H9 (cell line): Measurements from ENCODE around the gene AGXT. TPM values are rescaled to one million over a fixed set of nuclear protein-coding genes. Genes with fewer than 3 reads are reported as not detected.

Experiments used
- DNase-seq: peaks from one replicate; pipeline ENCODE4 v3.0.0-alpha.2; 2017
- H2AFZ ChIP-seq: one replicate; pipeline ENCODE4 v1.6.1; 2013; ENCODE audit warnings: mild to moderate bottlenecking, low read length, control low read depth, moderate library complexity
- H2AK5ac ChIP-seq: 2 replicates; pipeline ENCODE4 v1.6.1; 2013; ENCODE audit warnings: low read length, control low read depth, mixed read lengths; ENCODE audit not compliant: insufficient read length
- H2BK120ac ChIP-seq: one replicate; pipeline ENCODE4 v1.6.1; 2013; ENCODE audit warnings: low read depth, mild to moderate bottlenecking, low read length, control low read depth, inconsistent platforms; ENCODE audit not compliant: poor library complexity, severe bottlenecking
- H2BK12ac ChIP-seq: 2 replicates; pipeline ENCODE4 v1.6.1; 2013; ENCODE audit warnings: low read length, control low read depth, mixed read lengths, low read depth; ENCODE audit not compliant: insufficient read length
- H2BK15ac ChIP-seq: 2 replicates; pipeline ENCODE4 v1.6.1; 2013; ENCODE audit warnings: low read depth, low read length, control low read depth
- H2BK20ac ChIP-seq: one replicate; pipeline ENCODE4 v1.6.1; 2013; ENCODE audit warnings: low read depth, mild to moderate bottlenecking, low read length, control low read depth, inconsistent platforms; ENCODE audit not compliant: poor library complexity, severe bottlenecking
- H2BK5ac ChIP-seq: 2 replicates; pipeline ENCODE4 v1.6.1; 2013; ENCODE audit warnings: low read length, control low read depth, mixed read lengths; ENCODE audit not compliant: insufficient read length
- H3K14ac ChIP-seq: 2 replicates; pipeline ENCODE4 v1.6.1; 2013; ENCODE audit warnings: low read length, control low read depth; ENCODE audit not compliant: insufficient read depth
- H3K18ac ChIP-seq: 2 replicates; pipeline ENCODE4 v1.6.1; 2013; ENCODE audit warnings: low read depth, mild to moderate bottlenecking, mixed read lengths, low read length, control low read depth; ENCODE audit not compliant: insufficient read length
- H3K23ac ChIP-seq: 2 replicates; pipeline ENCODE4 v1.6.1; 2013; ENCODE audit warnings: low read length, control low read depth, mixed read lengths, low read depth; ENCODE audit not compliant: insufficient read length
- H3K23me2 ChIP-seq: 2 replicates; pipeline ENCODE4 v1.6.1; 2013; ENCODE audit warnings: low read depth, mild to moderate bottlenecking, mixed read lengths, low read length, control low read depth; ENCODE audit not compliant: insufficient read length, poor library complexity, severe bottlenecking
- H3K27ac ChIP-seq: 2 replicates; pipeline ENCODE4 v1.5.1; 2013; ENCODE audit warnings: low read length, control low read depth, mixed read lengths, low read depth; ENCODE audit not compliant: insufficient read length
- H3K27me3 ChIP-seq: 2 replicates; pipeline ENCODE4 v1.6.1; 2013; ENCODE audit warnings: low read length, control low read depth, inconsistent platforms; ENCODE audit not compliant: insufficient read depth
- H3K4ac ChIP-seq: 2 replicates; pipeline ENCODE4 v1.6.1; 2013; ENCODE audit warnings: low read depth, mild to moderate bottlenecking, control low read depth, inconsistent platforms, low read length, moderate library complexity
- H3K4me1 ChIP-seq: 2 replicates; pipeline ENCODE4 v1.6.1; 2013; ENCODE audit warnings: low read length, control low read depth, inconsistent platforms; ENCODE audit not compliant: insufficient read depth
- H3K4me2 ChIP-seq: 2 replicates; pipeline ENCODE4 v1.6.1; 2013; ENCODE audit warnings: low read length, control low read depth, mixed read lengths; ENCODE audit not compliant: insufficient read length, insufficient read depth
- H3K56ac ChIP-seq: 2 replicates; pipeline ENCODE4 v1.6.1; 2013; ENCODE audit warnings: low read depth, mild to moderate bottlenecking, mixed read lengths, low read length, control low read depth; ENCODE audit not compliant: insufficient read length
- H3K79me1 ChIP-seq: 2 replicates; pipeline ENCODE4 v1.6.1; 2013; ENCODE audit warnings: low read depth, mild to moderate bottlenecking, moderate library complexity, low read length, control low read depth, inconsistent platforms; ENCODE audit not compliant: insufficient read depth, poor library complexity, severe bottlenecking
- H3K79me2 ChIP-seq: 2 replicates; pipeline ENCODE4 v1.6.1; 2013; ENCODE audit warnings: low read length, control low read depth, inconsistent platforms; ENCODE audit not compliant: insufficient read depth
- H3K9ac ChIP-seq: 2 replicates; pipeline ENCODE4 v1.6.1; 2013; ENCODE audit warnings: low read length, control low read depth, mixed read lengths; ENCODE audit not compliant: insufficient read length; ENCODE audit errors: extremely low read depth
- H3K9me3 ChIP-seq: one replicate; pipeline ENCODE4 v1.6.1; 2013; ENCODE audit warnings: low read depth, low read length, inconsistent platforms; ENCODE audit not compliant: control insufficient read depth
- H3T11ph ChIP-seq: one replicate; pipeline ENCODE4 v1.6.1; 2013; ENCODE audit warnings: mild to moderate bottlenecking, low read length, control low read depth, inconsistent platforms
- H4K20me1 ChIP-seq: one replicate; pipeline ENCODE4 v1.6.1; 2013; ENCODE audit not compliant: control insufficient read depth, insufficient read length, insufficient read depth
- H4K5ac ChIP-seq: 2 replicates; pipeline ENCODE4 v1.6.1; 2013; ENCODE audit warnings: low read depth, mild to moderate bottlenecking, mixed read lengths, low read length, control low read depth; ENCODE audit not compliant: insufficient read length
- H4K8ac ChIP-seq: replicated peaks from 2 replicates; pipeline ENCODE4 v1.6.1; 2013; ENCODE audit warnings: low read length, control low read depth, mixed read lengths, low read depth; ENCODE audit not compliant: insufficient read length
- H4K91ac ChIP-seq: 2 replicates; pipeline ENCODE4 v1.6.1; 2013; ENCODE audit warnings: low read depth, mild to moderate bottlenecking, moderate library complexity, mixed read lengths, low read length, control low read depth; ENCODE audit not compliant: insufficient read length
- H3K27ac Mint-ChIP-seq, 3 experiments: 2 replicates in 2 of 3; 3 replicates in 1 of 3; pipeline ENCODE4 v1.8.0; 2020 to 2021; ENCODE audit warnings: mixed read lengths in 3 of 3, mild to moderate bottlenecking in 1 of 3, moderate library complexity in 1 of 3
- H3K27me3 Mint-ChIP-seq: 2 replicates; pipeline ENCODE4 v1.8.0; 2021; ENCODE audit warnings: low read depth, mild to moderate bottlenecking, moderate library complexity, mixed read lengths
- H3K36me3 Mint-ChIP-seq, 3 experiments: 2 replicates in 2 of 3; 3 replicates in 1 of 3; pipeline ENCODE4 v1.8.0; 2020 to 2021; ENCODE audit warnings: low read depth in 3 of 3, mixed read lengths in 3 of 3; ENCODE audit not compliant: insufficient read depth in 1 of 3
- H3K4me1 Mint-ChIP-seq, 2 experiments: 2 replicates each; pipeline ENCODE4 v1.8.0; 2020; ENCODE audit warnings: mixed read lengths in 2 of 2
- H3K4me3 Mint-ChIP-seq, 2 experiments: 2 replicates in 1 of 2; 3 replicates in 1 of 2; pipeline ENCODE4 v1.8.0; 2020 to 2021; ENCODE audit warnings: mild to moderate bottlenecking in 2 of 2, mixed read lengths in 2 of 2, moderate library complexity in 1 of 2
- H3K9me3 Mint-ChIP-seq, 2 experiments: 2 replicates in 1 of 2; 3 replicates in 1 of 2; pipeline ENCODE4 v1.8.0; 2020; ENCODE audit warnings: mild to moderate bottlenecking in 2 of 2, mixed read lengths in 2 of 2, moderate library complexity in 1 of 2
- WGBS: extraction: QIAGEN DNeasy Blood & Tissue Kit; methylation state at CpG from one replicate; pipeline ENCODE4 v1.1.7; 2013; ENCODE audit warnings: missing lambda C conversion rate, low lambda C conversion rate, mixed read lengths; ENCODE audit not compliant: insufficient read length; ENCODE audit errors: extremely low coverage; 5-methylcytosine and 5-hydroxymethylcytosine counted together
- total RNA-seq: library from RNA; stranded (reverse); gene quantifications from 2 replicates; pipeline ENCODE4 v1.2.1, GENCODE V29; 2021
- TF ChIP-seq, protein P1 (sequence below): fragments of 200-600 bp; sonication (generic); conservative IDR thresholded peaks from 3 replicates; pipeline ENCODE4 v1.8.0; 2021; ENCODE audit warnings: antibody characterized with exemption, mild to moderate bottlenecking

The AGXT gene
- total RNA-seq, 1 experiment from 2014 or later = not detected

DNA sequence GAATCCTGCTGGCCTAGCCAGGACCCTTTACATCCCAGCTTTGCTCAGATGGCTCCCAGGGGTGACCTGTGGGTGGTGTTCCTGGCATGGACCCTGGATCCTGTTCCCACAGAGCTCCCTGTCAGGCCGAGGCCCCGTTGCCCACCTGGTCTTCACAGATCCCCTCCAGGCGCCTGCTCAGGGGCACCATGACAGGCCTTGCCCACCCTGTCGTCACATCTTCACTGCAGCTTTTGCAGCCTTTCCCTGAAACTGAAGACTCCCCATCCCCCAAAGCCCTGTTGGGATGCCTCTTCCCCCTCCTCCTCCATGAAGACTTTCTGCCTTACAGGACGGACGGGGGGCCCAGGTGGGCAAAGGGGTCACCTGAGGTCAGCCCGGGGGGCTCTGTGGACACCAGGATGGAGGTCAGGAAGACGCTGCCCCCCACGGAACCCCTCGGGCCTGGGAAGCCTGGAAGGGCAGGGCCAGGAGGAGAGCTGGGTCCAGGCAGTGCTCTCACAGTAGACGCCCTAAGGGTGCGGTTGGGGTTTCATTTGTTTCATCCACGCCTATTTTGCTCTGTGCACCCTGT lies 35.6 kb upstream of the AGXT start:
- H3K79me1 ChIP-seq = no peaks in the 10 kb centered on the region
- H4K20me1 ChIP-seq = no peaks in the 10 kb centered on the region
- no peaks in the 10 kb centered on the region for H3K4me1 ChIP-seq
- H3K23ac ChIP-seq = no peak overlapping the region
- H3K9me3 ChIP-seq = no peaks in the 10 kb centered on the region
- H2BK20ac ChIP-seq = no peak overlapping the region
- H2AFZ ChIP-seq = no peak overlapping the region
- DNase-seq = no peak
- no peak overlapping the region for H3K4ac ChIP-seq
- no CpG with 5 or more reads among the region's 13 CpGs for WGBS
- H3K27ac Mint-ChIP-seq = no peak overlapping the region
- H4K91ac ChIP-seq = no peak overlapping the region
- H3K4me2 ChIP-seq = no peak overlapping the region
- no peaks in the 10 kb centered on the region for H3K79me2 ChIP-seq
- no peak overlapping the region; a peak in 1 of 5 replicates for H3K4me3 Mint-ChIP-seq
- no peak overlapping the region for H3K9ac ChIP-seq
- no peak overlapping the region for H4K8ac ChIP-seq
- no peak overlapping the region for H3K14ac ChIP-seq
- H3K4me1 Mint-ChIP-seq = peaks cover 2 to 7% of the 10 kb centered on the region in 2 experiments
- no peak overlapping the region for H2AK5ac ChIP-seq
- H3T11ph ChIP-seq = no peak overlapping the region
- no peak overlapping the region for H3K18ac ChIP-seq
- H2BK15ac ChIP-seq = no peak overlapping the region
- no peak overlapping the region for H2BK12ac ChIP-seq
- H3K27ac ChIP-seq = no peak overlapping the region
- no peak overlapping the region for H2BK5ac ChIP-seq
- TF ChIP-seq, protein P1, sequence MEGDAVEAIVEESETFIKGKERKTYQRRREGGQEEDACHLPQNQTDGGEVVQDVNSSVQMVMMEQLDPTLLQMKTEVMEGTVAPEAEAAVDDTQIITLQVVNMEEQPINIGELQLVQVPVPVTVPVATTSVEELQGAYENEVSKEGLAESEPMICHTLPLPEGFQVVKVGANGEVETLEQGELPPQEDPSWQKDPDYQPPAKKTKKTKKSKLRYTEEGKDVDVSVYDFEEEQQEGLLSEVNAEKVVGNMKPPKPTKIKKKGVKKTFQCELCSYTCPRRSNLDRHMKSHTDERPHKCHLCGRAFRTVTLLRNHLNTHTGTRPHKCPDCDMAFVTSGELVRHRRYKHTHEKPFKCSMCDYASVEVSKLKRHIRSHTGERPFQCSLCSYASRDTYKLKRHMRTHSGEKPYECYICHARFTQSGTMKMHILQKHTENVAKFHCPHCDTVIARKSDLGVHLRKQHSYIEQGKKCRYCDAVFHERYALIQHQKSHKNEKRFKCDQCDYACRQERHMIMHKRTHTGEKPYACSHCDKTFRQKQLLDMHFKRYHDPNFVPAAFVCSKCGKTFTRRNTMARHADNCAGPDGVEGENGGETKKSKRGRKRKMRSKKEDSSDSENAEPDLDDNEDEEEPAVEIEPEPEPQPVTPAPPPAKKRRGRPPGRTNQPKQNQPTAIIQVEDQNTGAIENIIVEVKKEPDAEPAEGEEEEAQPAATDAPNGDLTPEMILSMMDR = no peak
- H2BK120ac ChIP-seq = no peak overlapping the region
- no peaks in the 10 kb centered on the region; a peak in 1 of 7 replicates for H3K36me3 Mint-ChIP-seq
- H4K5ac ChIP-seq = no peak overlapping the region
- peaks cover 6% of the 10 kb centered on the region for H3K23me2 ChIP-seq
- H3K27me3 ChIP-seq = peaks cover 2% of the 10 kb centered on the region
- H3K9me3 Mint-ChIP-seq = no peaks in the 10 kb centered on the region; a peak in 1 of 5 replicates
- H3K27me3 Mint-ChIP-seq = peaks cover 57% of the 10 kb centered on the region
- no peak overlapping the region for H3K56ac ChIP-seq
